Left ventricle myocardium inferior (tissue), 1 donor: Measurements from ENCODE around the gene GTF3C5. TPM values are rescaled to one million over a fixed set of nuclear protein-coding genes. Genes with fewer than 3 reads are reported as not detected.
"Not testable (repeated sequence)": the region's sequence is repeated elsewhere in the genome, so short reads cannot be mapped to it uniquely, and the experiment has no call there.

Experiments used
- DNase-seq: peaks from one replicate; pipeline ENCODE4 v3.0.0-alpha.2; 2020
- H3K27ac ChIP-seq: fragments of 200-600 bp; replicated peaks from 2 replicates; pipeline ENCODE4 v1.8.0; 2021
- H3K27me3 ChIP-seq: fragments of 200-600 bp; 2 replicates; pipeline ENCODE4 v1.8.0; 2021; ENCODE audit warnings: low read depth
- H3K36me3 ChIP-seq: fragments of 200-600 bp; 2 replicates; pipeline ENCODE4 v1.8.0; 2021
- H3K4me1 ChIP-seq: fragments of 200-600 bp; 2 replicates; pipeline ENCODE4 v1.8.0; 2021
- H3K4me3 ChIP-seq: fragments of 200-600 bp; 2 replicates; pipeline ENCODE4 v1.8.0; 2021; ENCODE audit warnings: mild to moderate bottlenecking, moderate library complexity
- H3K9me3 ChIP-seq: fragments of 200-600 bp; replicated peaks from 2 replicates; pipeline ENCODE4 v1.8.0; 2021
- CTCF ChIP-seq: fragments of 200-600 bp; IDR thresholded peaks from 2 replicates; pipeline ENCODE4 v1.8.0; 2021; ENCODE audit warnings: antibody characterized with exemption, mild to moderate bottlenecking, borderline replicate concordance
- intact Hi-C: fragments of 100-400 bp; cut with micrococcal nuclease; formaldehyde crosslinking; loops from one replicate; pipeline ENCODE4 v1.11.0; 2022
- total RNA-seq: library from RNA; stranded (reverse); fragmentation: NEBNext Ultra II Directional; extraction: Animal tissue kit (Norgen Biotek cat#: 25700); gene quantifications from one replicate; pipeline ENCODE4 v1.2.1, GENCODE V29; 2021
- donor health status: DM: no; HTN: yes; CAD: no; lungs with severe emphysema.

Gene GTF3C5
- total RNA-seq, 1 donor from 2014 or later: 36.0 TPM

- Histone ChIP-seq H3K27me3 (peaks cover 81% of the 10 kb centered on the region), H3K4me1 (peaks cover 7% of the 10 kb centered on the region), H3K27ac (no peak overlapping the region), H3K36me3 (no peaks in the 10 kb centered on the region), H3K9me3 (no peaks in the 10 kb centered on the region), H3K4me3 (no peak overlapping the region)
- no peak for DNase-seq
- no peak for TF ChIP-seq CTCF
- intact Hi-C loops: no loop called here
Observed at GRCh38 chr9:132994410-132995120, 36.2 kb upstream of the GTF3C5 start.

GRCh38 chr9:132995121-132995420 lies 35.7 kb upstream of the GTF3C5 start:
- TF ChIP-seq CTCF: no peak
- intact Hi-C loops: no loop called here
- Histone ChIP-seq H3K27me3 (peaks cover 82% of the 10 kb centered on the region), H3K4me1 (peaks cover 12% of the 10 kb centered on the region), H3K9me3 (no peaks in the 10 kb centered on the region), H3K36me3 (no peaks in the 10 kb centered on the region), H3K4me3 (no peak overlapping the region), H3K27ac (no peak overlapping the region)
- no peak for DNase-seq

- Histone ChIP-seq H3K9me3 (no peaks in the 10 kb centered on the region), H3K4me3 (no peak overlapping the region), H3K27ac (no peak overlapping the region), H3K36me3 (no peaks in the 10 kb centered on the region), H3K27me3 (peaks cover 86% of the 10 kb centered on the region), H3K4me1 (peaks cover 12% of the 10 kb centered on the region)
- TF ChIP-seq CTCF: no peak
- intact Hi-C loops: no loop called here
- no peak for DNase-seq
Observed at GRCh38 chr9:132995879-132996278, 34.9 kb upstream of the GTF3C5 start.

GRCh38 chr9:132996526-132996925 lies 34.3 kb upstream of the GTF3C5 start:
- no peak for DNase-seq
- Histone ChIP-seq H3K27me3 (peaks cover 83% of the 10 kb centered on the region), H3K4me1 (peaks cover 12% of the 10 kb centered on the region), H3K27ac (no peak overlapping the region), H3K36me3 (no peaks in the 10 kb centered on the region), H3K9me3 (no peaks in the 10 kb centered on the region), H3K4me3 (no peak overlapping the region)
- no peak for TF ChIP-seq CTCF
- intact Hi-C loops: no loop called here

GRCh38 chr9:132997591-132997990 lies 33.2 kb upstream of the GTF3C5 start:
- no peak for TF ChIP-seq CTCF
- Histone ChIP-seq H3K27me3 (peaks cover 83% of the 10 kb centered on the region), H3K4me1 (peaks cover 12% of the 10 kb centered on the region), H3K9me3 (no peaks in the 10 kb centered on the region), H3K36me3 (no peaks in the 10 kb centered on the region), H3K4me3 (no peak overlapping the region), H3K27ac (no peak overlapping the region)
- DNase-seq: no peak
- intact Hi-C loops: no loop called here

GRCh38 chr9:132998221-132998620 lies 32.6 kb upstream of the GTF3C5 start:
- intact Hi-C loops, H3K4me3 ChIP-seq, H3K9me3 ChIP-seq, H3K36me3 ChIP-seq, H3K27ac ChIP-seq, DNase-seq: not testable (repeated sequence)
- peaks cover 83% of the 10 kb centered on the region for H3K27me3 ChIP-seq
- H3K4me1 ChIP-seq: peaks cover 12% of the 10 kb centered on the region
